Left lung (tissue), 10 donors: Measurements from ENCODE around the gene CISD2. TPM values are rescaled to one million over a fixed set of nuclear protein-coding genes. Genes with fewer than 3 reads are reported as not detected.
"Not testable (repeated sequence)": the region's sequence is repeated elsewhere in the genome, so short reads cannot be mapped to it uniquely, and the experiment has no call there.

ENCODE experiments used
- ATAC-seq: fragments of 200-7000 bp; cut with Tn5 transposase; one replicate; pipeline ENCODE4 v1.9.1; 2020; ENCODE audit warnings: moderate library complexity
- DNase-seq, 4 donors: peaks; one replicate each; pipeline ENCODE4 v3.0.0-alpha.2; 2013 to 2020
- H3K27ac ChIP-seq, 2 donors: fragments of 200-600 bp; sonication (generic) in 1 of 2; one replicate each; pipeline versions ENCODE4 v1.5.0 to v1.8.0; 2020 to 2021
- H3K27me3 ChIP-seq, 2 donors: fragments of 200-600 bp; sonication (generic) in 1 of 2; one replicate each; pipeline versions ENCODE4 v1.5.0 to v1.8.0; 2020 to 2021
- H3K36me3 ChIP-seq, 2 donors: fragments of 200-600 bp; sonication (generic) in 1 of 2; one replicate each; pipeline versions ENCODE4 v1.5.0 to v1.8.0; 2020 to 2021
- H3K4me1 ChIP-seq, 2 donors: fragments of 200-600 bp; one replicate each; pipeline ENCODE4 v1.8.0; 2021
- H3K4me3 ChIP-seq, 2 donors: fragments of 200-600 bp; sonication (generic) in 1 of 2; one replicate each; pipeline versions ENCODE4 v1.5.0 to v1.8.0; 2020 to 2021; ENCODE audit warnings: mild to moderate bottlenecking in 1 of 2
- H3K9me3 ChIP-seq, 2 donors: fragments of 200-600 bp; sonication (generic) in 1 of 2; one replicate each; pipeline versions ENCODE4 v1.5.0 to v1.8.0; 2020 to 2021
- intact Hi-C, 2 donors: fragments of 100-400 bp; cut with DNase I; formaldehyde crosslinking; loops; one replicate each; pipeline versions ENCODE4 v1.11.2 to v1.14.2; 2022
- polyA plus RNA-seq, 6 donors: library from polyadenylated mRNA; unstranded; fragments of 120-200 nt; gene quantifications; one replicate each; pipeline ENCODE4 v1.2.1, GENCODE V29; 2013; ENCODE audit not compliant: insufficient read length in 6 of 6
- total RNA-seq, 2 donors: library from RNA; stranded (reverse); fragmentation: NEBNext Ultra II Directional; extraction: Animal tissue kit (Norgen Biotek cat#: 25700); gene quantifications; one replicate each; pipeline ENCODE4 v1.2.1, GENCODE V29; 2021
- TF ChIP-seq, protein P1 (sequence below), 2 donors: fragments of 200-600 bp; sonication (generic) in 1 of 2; IDR thresholded peaks; one replicate each; pipeline versions ENCODE4 v1.5.0 to v1.8.0; 2021; ENCODE audit warnings: antibody characterized with exemption in 2 of 2
- donor health status: DM: no; HTN: yes; CAD: no.
- donor health status: DM: no; HTN: no; CAD: no.

Gene CISD2
- total and polyA plus RNA-seq, 8 donors: 30.6 to 38.6 (median 33.7) TPM

DNA sequence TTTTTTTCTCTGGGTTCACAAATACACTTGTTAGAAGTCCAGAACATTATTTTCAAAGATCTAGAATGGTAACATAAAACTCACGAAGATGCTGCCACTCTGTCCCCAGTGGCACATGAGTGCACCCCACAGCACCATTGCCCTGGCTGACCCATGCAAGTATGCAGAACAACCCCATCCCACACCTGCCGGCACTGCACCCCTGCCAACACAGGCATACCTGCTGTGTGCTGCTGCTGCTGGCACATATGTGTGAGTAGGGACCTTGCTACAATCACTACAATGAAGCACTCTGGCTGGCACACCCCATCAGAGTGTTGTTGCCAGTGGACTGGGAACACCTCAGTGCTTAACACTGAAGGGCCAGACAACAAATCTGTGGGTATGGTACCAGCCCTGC is 66.9 kb downstream of the CISD2 start:
- TF ChIP-seq, protein P1, sequence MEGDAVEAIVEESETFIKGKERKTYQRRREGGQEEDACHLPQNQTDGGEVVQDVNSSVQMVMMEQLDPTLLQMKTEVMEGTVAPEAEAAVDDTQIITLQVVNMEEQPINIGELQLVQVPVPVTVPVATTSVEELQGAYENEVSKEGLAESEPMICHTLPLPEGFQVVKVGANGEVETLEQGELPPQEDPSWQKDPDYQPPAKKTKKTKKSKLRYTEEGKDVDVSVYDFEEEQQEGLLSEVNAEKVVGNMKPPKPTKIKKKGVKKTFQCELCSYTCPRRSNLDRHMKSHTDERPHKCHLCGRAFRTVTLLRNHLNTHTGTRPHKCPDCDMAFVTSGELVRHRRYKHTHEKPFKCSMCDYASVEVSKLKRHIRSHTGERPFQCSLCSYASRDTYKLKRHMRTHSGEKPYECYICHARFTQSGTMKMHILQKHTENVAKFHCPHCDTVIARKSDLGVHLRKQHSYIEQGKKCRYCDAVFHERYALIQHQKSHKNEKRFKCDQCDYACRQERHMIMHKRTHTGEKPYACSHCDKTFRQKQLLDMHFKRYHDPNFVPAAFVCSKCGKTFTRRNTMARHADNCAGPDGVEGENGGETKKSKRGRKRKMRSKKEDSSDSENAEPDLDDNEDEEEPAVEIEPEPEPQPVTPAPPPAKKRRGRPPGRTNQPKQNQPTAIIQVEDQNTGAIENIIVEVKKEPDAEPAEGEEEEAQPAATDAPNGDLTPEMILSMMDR (IDR thresholded peaks at IDR 0.05): no peak
- ATAC-seq: no peak
- Histone ChIP-seq H3K27me3 (no peaks in the 10 kb centered on the region), H3K4me1 (no peaks in the 10 kb centered on the region), H3K4me3 (no peak overlapping the region), H3K9me3 (no peaks in the 10 kb centered on the region), H3K36me3 (no peaks in the 10 kb centered on the region), H3K27ac (no peak overlapping the region)
- DNase-seq: peak in 1 of 4 donors; percentile 60
- intact Hi-C loops: no loop called here

DNA sequence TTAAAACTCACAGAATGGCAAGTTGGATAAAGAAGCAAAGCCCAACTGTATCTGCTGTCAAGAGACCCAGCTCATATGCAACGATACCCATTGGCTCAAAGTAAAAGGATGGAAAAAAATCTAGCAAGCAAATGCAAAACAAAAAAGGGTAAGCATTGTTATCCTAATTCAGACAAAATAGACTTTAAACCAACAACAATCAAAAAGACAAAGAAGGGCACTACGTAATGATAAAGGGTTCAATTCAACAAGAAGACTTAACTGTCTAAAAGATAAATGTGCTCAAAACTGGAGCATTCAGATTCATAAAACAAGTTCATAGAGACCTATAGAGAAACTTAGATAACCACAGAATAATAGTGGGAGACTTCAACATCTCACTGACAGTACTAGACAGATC is 69.3 kb downstream of the CISD2 start:
- intact Hi-C loops, H3K36me3 ChIP-seq, H3K9me3 ChIP-seq, H3K4me3 ChIP-seq, ATAC-seq, H3K27ac ChIP-seq, H3K27me3 ChIP-seq, H3K4me1 ChIP-seq, DNase-seq: not testable (repeated sequence)

Other genes starting within 250 kb of the CISD2 start
- 10 to 100 TPM; 47.6 to 57.0 TPM for gene MANBA, start 108.0 kb upstream of the CISD2 start, total RNA-seq
- 10 to 100 TPM; 31.3 to 41.1 (median 35.8) TPM for gene MANBA, start 108.0 kb upstream of the CISD2 start, polyA plus RNA-seq
- 100 to 1,000 TPM; 241 to 313 TPM for gene UBE2D3, start 41.4 kb upstream of the CISD2 start, total RNA-seq
- gene UBE2D3, start 41.4 kb upstream of the CISD2 start, polyA plus RNA-seq: 100 to 1,000 TPM; 250 to 290 (median 272) TPM
- under 1 TPM; 0.52 to 0.71 TPM for gene SLC9B1, start 150.7 kb downstream of the CISD2 start, total RNA-seq
- 1 to 10 TPM; 2.7 to 4.7 (median 3.7) TPM for gene SLC9B1, start 150.7 kb downstream of the CISD2 start, polyA plus RNA-seq
- 1 to 10 TPM; 8.5 to 9.6 TPM for gene SLC9B2, start 207.8 kb downstream of the CISD2 start, total RNA-seq
- 10 to 100 TPM in 1 of 6 donors, 1 to 10 TPM in 5; 6.6 to 10.8 (median 9.0) TPM for gene SLC9B2, start 207.8 kb downstream of the CISD2 start, polyA plus RNA-seq
- 10 to 100 TPM; 27.2 to 64.2 TPM for gene BDH2, start 230.8 kb downstream of the CISD2 start, total RNA-seq
- 100 to 1,000 TPM in 5 of 6 donors, 10 to 100 TPM in 1; 95.9 to 138 (median 121) TPM for gene BDH2, start 230.8 kb downstream of the CISD2 start, polyA plus RNA-seq